Endothelial cell of umbilical vein (primary cell): ENCODE measurements around the gene CHRNA5. TPM values are rescaled to one million over a fixed set of nuclear protein-coding genes. Genes with fewer than 3 reads are reported as not detected.

Experiments
- BruUV-seq: library from RNA; stranded (reverse); fragments of 400-500 nt; replicated peaks from 2 replicates; lab custom pipeline; 2021; lab: Mats Ljungman, UMichigan
- CTCF ChIA-PET: fragments of 300-600, 350-600 bp; sonication (Branson Sonifier 250); formaldehyde crosslinking; loops from one replicate; lab custom pipeline; 2021; ENCODE audit warnings: antibody characterized with exemption, inconsistent platforms; lab: Charles Lee
- POLR2A ChIA-PET: fragments of 300-600, 350-600 bp; sonication (Branson Sonifier 250); formaldehyde crosslinking; loops from one replicate; lab custom pipeline; 2021; ENCODE audit warnings: antibody characterized with exemption, inconsistent platforms; lab: Charles Lee
- DNase-seq: peaks from one replicate; pipeline ENCODE4 v3.0.0-alpha.2; 2011; ENCODE audit warnings: low read depth, low spot score
- FAIRE-seq: peaks from 2 replicates; lab custom pipeline; 2011; peaks lifted over from hg19 to GRCh38; lab: Jason Lieb, UNC
- H2AFZ ChIP-seq: 2 replicates; pipeline ENCODE4 v1.6.0; 2012; ENCODE audit warnings: low read depth, low read length, control low read depth, inconsistent platforms
- H3K27ac ChIP-seq: 2 replicates; pipeline ENCODE4 v1.5.1; 2011; ENCODE audit warnings: low read depth, mild to moderate bottlenecking, control low read depth, low read length, moderate library complexity; ENCODE audit not compliant: insufficient read depth
- H3K27me3 ChIP-seq, 2 experiments: 2 replicates each; pipeline versions ENCODE4 v1.6.0 to v1.6.1; 2011; ENCODE audit warnings: low read length in 2 of 2, mixed read lengths in 1 of 2; ENCODE audit not compliant: control insufficient read depth in 2 of 2, insufficient read depth in 2 of 2
- H3K36me3 ChIP-seq, 2 experiments: 2 replicates in 1 of 2; 3 replicates in 1 of 2; pipeline ENCODE4 v1.5.1; 2011; ENCODE audit warnings: low read length in 2 of 2, mild to moderate bottlenecking in 1 of 2, moderate library complexity in 1 of 2; ENCODE audit not compliant: control insufficient read depth in 2 of 2, insufficient read depth in 2 of 2; ENCODE audit errors: extremely low read depth in 1 of 2
- H3K4me1 ChIP-seq: 3 replicates; pipeline ENCODE4 v1.5.1; 2011; ENCODE audit warnings: mild to moderate bottlenecking, low read length; ENCODE audit not compliant: control insufficient read depth, insufficient read depth; ENCODE audit errors: extremely low read depth
- H3K4me2 ChIP-seq: 2 replicates; pipeline ENCODE4 v1.6.1; 2011; ENCODE audit warnings: low read length, control low read depth, mixed read lengths; ENCODE audit not compliant: insufficient read depth
- H3K4me3 ChIP-seq, 3 experiments: fragments of 200-600 bp in 1 of 3; sonication (generic), shearing (Covaris generic) in 1 of 3; replicated peaks in 1 of 3; 2 replicates each; pipeline ENCODE4 v1.5.1; 2011 to 2016; ENCODE audit warnings: control low read depth in 3 of 3, low read length in 3 of 3, mild to moderate bottlenecking in 2 of 3, inconsistent platforms in 1 of 3, low read depth in 1 of 3, moderate library complexity in 1 of 3; ENCODE audit not compliant: insufficient read depth in 1 of 3
- H3K79me2 ChIP-seq: 2 replicates; pipeline ENCODE4 v1.6.0; 2012; ENCODE audit warnings: low read length, inconsistent platforms; ENCODE audit not compliant: control insufficient read depth, insufficient read depth
- H3K9ac ChIP-seq: replicated peaks from 2 replicates; pipeline ENCODE3; 2011; ENCODE audit warnings: low read length, control low read depth; ENCODE audit not compliant: insufficient read depth; ENCODE audit errors: extremely low read depth
- H3K9me1 ChIP-seq: replicated peaks from 3 replicates; pipeline ENCODE4 v1.6.0; 2011; ENCODE audit warnings: mild to moderate bottlenecking, low read length; ENCODE audit not compliant: control insufficient read depth, insufficient read depth; ENCODE audit errors: extremely low read depth
- H3K9me3 ChIP-seq: replicated peaks from 2 replicates; pipeline ENCODE4 v1.5.1; 2012; ENCODE audit warnings: low read length, inconsistent platforms; ENCODE audit not compliant: control insufficient read depth, insufficient read depth
- H4K20me1 ChIP-seq: replicated peaks from 2 replicates; pipeline ENCODE3; 2011; ENCODE audit warnings: mild to moderate bottlenecking, low read length; ENCODE audit not compliant: control insufficient read depth, insufficient read depth; ENCODE audit errors: extremely low read depth
- EZH2 ChIP-seq: IDR thresholded peaks from 2 replicates; pipeline ENCODE4 v1.6.1; 2012; ENCODE audit warnings: borderline replicate concordance, low read depth, mild to moderate bottlenecking, moderate library complexity, low read length, inconsistent platforms; ENCODE audit not compliant: severe bottlenecking
- FOS ChIP-seq: IDR thresholded peaks from 2 replicates; pipeline ENCODE4 v1.6.1; 2011; ENCODE audit warnings: mild to moderate bottlenecking, low read length, moderate library complexity, borderline replicate concordance; ENCODE audit not compliant: insufficient read depth
- GATA2 ChIP-seq: IDR thresholded peaks from 2 replicates; pipeline ENCODE4 v1.7.0; 2011; ENCODE audit warnings: low read depth, mild to moderate bottlenecking, moderate library complexity, mixed read lengths, low read length; ENCODE audit not compliant: insufficient read length, insufficient read depth
- JUN ChIP-seq: IDR thresholded peaks from 2 replicates; pipeline ENCODE4 v1.6.1; 2011; ENCODE audit warnings: borderline replicate concordance, low read depth; ENCODE audit not compliant: insufficient read length, insufficient read depth
- MYC ChIP-seq: IDR thresholded peaks from one replicate; pipeline ENCODE4 v1.6.1; 2011; ENCODE audit warnings: mild to moderate bottlenecking, low read depth, low read length
- POLR2A ChIP-seq: IDR thresholded peaks from 2 replicates; pipeline ENCODE4 v1.6.1; 2012; ENCODE audit warnings: low read depth, mild to moderate bottlenecking, control low read depth, low read length
- POLR2AphosphoS5 ChIP-seq: IDR thresholded peaks from 2 replicates; pipeline ENCODE4 v1.6.1; 2012; ENCODE audit warnings: low read depth, mild to moderate bottlenecking, control low read depth, low read length, moderate library complexity; ENCODE audit not compliant: insufficient read depth
- dilution Hi-C: fragments of 300-500 bp; cut with MboI; formaldehyde crosslinking; loops from one replicate; pipeline ENCODE4 v1.15.0; 2019; ENCODE audit warnings: low sequenced_read_pairs; ENCODE audit not compliant: extremely low pct_ligation_motif_present
- intact Hi-C: fragments of 100-400 bp; cut with micrococcal nuclease; formaldehyde crosslinking; loops from one replicate; pipeline ENCODE4 v1.10.0; 2022
- polyA plus RNA-seq, 4 experiments: library from polyadenylated mRNA; depleted of rRNA in 3 of 4; stranded (reverse) in 3 of 4; unstranded in 1 of 4; fragments of >200 nt; gene quantifications; 2 replicates each; pipeline versions ENCODE4 v1.2.1 to v1.2.3, GENCODE V29; 2011 to 2012; ENCODE audit warnings: missing spikeins in 1 of 4
- total RNA-seq: library from RNA; stranded (reverse); gene quantifications from 2 replicates; pipeline ENCODE4 v1.2.3, GENCODE V29; 2021
- TF ChIP-seq, protein P1 (sequence below): IDR thresholded peaks from 2 replicates; pipeline ENCODE4 v1.6.1; 2011; ENCODE audit not compliant: insufficient read depth, insufficient read length
- TF ChIP-seq, protein P2 (sequence below), 2 donors: IDR thresholded peaks; 1 replicate in 1 of 2; 2 replicates in 1 of 2; pipeline ENCODE4 v1.5.1; 2011; ENCODE audit warnings: low read length in 2 of 2, mild to moderate bottlenecking in 2 of 2, moderate library complexity in 2 of 2, control low read depth in 1 of 2, inconsistent platforms in 1 of 2, low read depth in 1 of 2; ENCODE audit not compliant: insufficient read depth in 1 of 2; ENCODE audit errors: extremely low read depth in 1 of 2

Gene CHRNA5
- total and polyA plus RNA-seq, 2 donors (not counting 3 experiments of a cell fraction or from before 2014, with no cell fraction given): 6.4 to 12.7 TPM

GRCh38 chr15:78542647-78543046, 22.7 kb upstream of the CHRNA5 start:
- peaks cover 13% of the 10 kb centered on the region for H3K4me1 ChIP-seq
- POLR2A ChIA-PET: no interaction called here
- FAIRE-seq: no peak
- H2AFZ ChIP-seq: no peak overlapping the region
- peaks cover 9 to 18% of the 10 kb centered on the region in 2 experiments for H3K36me3 ChIP-seq
- H3K9ac ChIP-seq: no peak overlapping the region
- no peaks in the 10 kb centered on the region for H3K9me3 ChIP-seq
- TF ChIP-seq JUN (no peak), MYC (no peak), POLR2A (no peak), GATA2 (no peak), FOS (no peak), EZH2 (no peak), POLR2AphosphoS5 (no peak)
- TF ChIP-seq, protein P1, sequence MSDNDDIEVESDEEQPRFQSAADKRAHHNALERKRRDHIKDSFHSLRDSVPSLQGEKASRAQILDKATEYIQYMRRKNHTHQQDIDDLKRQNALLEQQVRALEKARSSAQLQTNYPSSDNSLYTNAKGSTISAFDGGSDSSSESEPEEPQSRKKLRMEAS: no peak
- TF ChIP-seq, protein P2, sequence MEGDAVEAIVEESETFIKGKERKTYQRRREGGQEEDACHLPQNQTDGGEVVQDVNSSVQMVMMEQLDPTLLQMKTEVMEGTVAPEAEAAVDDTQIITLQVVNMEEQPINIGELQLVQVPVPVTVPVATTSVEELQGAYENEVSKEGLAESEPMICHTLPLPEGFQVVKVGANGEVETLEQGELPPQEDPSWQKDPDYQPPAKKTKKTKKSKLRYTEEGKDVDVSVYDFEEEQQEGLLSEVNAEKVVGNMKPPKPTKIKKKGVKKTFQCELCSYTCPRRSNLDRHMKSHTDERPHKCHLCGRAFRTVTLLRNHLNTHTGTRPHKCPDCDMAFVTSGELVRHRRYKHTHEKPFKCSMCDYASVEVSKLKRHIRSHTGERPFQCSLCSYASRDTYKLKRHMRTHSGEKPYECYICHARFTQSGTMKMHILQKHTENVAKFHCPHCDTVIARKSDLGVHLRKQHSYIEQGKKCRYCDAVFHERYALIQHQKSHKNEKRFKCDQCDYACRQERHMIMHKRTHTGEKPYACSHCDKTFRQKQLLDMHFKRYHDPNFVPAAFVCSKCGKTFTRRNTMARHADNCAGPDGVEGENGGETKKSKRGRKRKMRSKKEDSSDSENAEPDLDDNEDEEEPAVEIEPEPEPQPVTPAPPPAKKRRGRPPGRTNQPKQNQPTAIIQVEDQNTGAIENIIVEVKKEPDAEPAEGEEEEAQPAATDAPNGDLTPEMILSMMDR (IDR thresholded peaks at IDR 0.05; ENCODE audit: extremely low read depth in 1 of 2, insufficient read depth in 1 of 2, low read depth in 1 of 2, low read length in 2 of 2): no peak
- BruUV-seq: no TSS peak
- no peaks in the 10 kb centered on the region for H3K27me3 ChIP-seq
- CTCF ChIA-PET: no interaction called here
- intact Hi-C loops (no loop called here), dilution Hi-C loops (no loop called here)
- DNase-seq: no peak
- no peak overlapping the region for H3K27ac ChIP-seq
- H3K4me3 ChIP-seq: no peak overlapping the region
- H3K9me1 ChIP-seq: no peaks in the 10 kb centered on the region
- peaks cover 25% of the 10 kb centered on the region for H3K79me2 ChIP-seq
- H3K4me2 ChIP-seq: peak overlapping the region; percentile 87
- H4K20me1 ChIP-seq: no peaks in the 10 kb centered on the region
